ENCODE results near the gene TDRD7.
A peak's percentile ranks its signal among the peaks of the same experiment; 100 is the strongest.
"Not testable (repeated sequence)": the region's sequence is repeated elsewhere in the genome, so short reads cannot be mapped to it uniquely, and the experiment has no call there.

TDRD7 gene

DNA sequence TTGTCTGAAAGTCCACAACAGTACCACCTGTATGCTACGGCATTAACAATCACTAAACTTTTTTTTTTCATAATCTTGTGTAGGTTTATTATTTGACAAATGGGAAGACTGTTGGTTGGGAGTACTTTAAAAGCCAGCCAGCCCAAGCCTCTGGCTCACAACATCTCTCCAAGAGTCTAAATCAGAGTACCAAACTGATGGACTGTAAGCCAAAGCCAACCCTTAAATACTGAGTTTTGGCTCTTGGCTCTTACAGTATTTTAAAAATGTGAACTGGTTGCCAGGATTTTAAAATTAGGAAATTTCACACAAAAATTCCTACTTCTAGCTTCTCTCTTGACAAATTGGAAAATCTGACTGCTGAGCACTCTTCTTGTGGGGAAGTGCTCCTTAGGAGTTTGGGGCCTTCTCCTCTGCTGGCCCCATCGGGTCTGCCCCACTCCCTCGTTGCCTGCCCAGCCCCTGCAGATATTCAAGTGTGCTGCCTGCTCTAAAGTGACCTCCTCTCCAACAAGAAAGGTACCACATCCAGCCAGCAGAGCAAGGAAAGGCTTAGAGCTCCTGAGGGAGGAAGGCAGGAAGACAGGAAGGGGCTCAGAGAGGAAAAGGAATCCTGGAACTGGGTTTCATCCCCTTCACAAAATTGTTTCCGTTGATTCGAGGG, 67.7 kb downstream of the TDRD7 start:
- no peak for DNase-seq

GRCh38 chr9:97480174-97480573, 68.3 kb downstream of the TDRD7 start:
- DNase-seq: no peak

- no peak for DNase-seq
Observed at GRCh38 chr9:97480749-97481148, 68.9 kb downstream of the TDRD7 start.

DNA sequence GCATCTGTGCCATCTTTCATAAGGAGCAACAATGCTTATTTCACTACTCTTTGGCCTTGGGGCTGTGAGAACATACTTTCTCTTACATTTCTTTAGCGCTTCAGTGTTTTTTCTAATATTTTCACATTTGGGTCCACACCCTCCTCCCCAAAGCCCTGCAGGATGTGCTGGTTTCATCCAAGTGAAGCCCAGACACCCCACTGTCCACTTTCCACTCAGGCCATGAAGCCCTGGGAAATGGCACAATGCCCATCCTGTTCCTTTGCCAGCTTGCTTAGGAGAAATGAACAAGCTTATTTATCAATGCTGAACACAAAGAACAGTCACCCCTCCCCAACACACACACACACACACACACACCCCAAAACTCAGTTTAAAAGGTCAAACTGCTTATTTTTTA, 72.2 kb downstream of the TDRD7 start:
- DNase-seq: no peak

DNA sequence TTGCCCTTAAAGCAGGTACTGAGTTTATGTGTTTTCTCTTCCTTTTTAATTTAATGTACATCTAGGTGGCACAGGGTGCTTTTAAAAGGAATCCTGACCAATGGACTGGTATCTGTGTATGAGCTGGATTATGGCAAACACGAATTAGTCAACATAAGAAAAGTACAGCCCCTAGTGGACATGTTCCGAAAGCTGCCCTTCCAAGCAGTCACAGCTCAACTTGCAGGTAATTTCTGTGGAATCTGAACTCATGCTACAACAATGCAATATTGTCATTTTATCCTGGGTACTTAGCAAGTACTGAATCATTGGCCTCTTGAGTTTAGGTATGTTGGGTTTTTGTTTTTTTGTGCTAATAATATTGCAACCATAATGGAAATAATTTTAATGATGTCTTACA, 75.2 kb downstream of the TDRD7 start:
- no peak for DNase-seq

DNA sequence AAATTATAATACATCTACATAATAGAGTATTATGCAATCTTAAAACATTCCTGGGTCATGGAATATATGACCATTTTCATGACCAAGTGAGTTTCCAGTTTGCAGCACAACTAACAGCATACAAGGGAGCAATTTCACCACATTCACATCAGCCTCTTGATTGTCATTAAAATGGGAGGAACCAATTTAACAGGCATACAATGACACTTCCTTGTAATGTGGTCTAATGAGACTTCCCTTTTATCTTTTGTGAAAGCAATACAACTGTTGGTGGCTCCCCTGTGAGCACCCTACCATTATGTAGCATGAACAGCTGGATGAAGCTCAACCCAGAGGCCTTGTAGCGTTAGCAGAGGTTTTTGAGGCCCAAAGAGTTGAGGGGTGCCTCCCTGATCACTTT, 76.0 kb downstream of the TDRD7 start:
- DNase-seq: no peak

- no peak for DNase-seq
Observed at GRCh38 chr9:97491216-97491999, 79.5 kb downstream of the TDRD7 start.

GRCh38 chr9:97497558-97498375, 85.9 kb downstream of the TDRD7 start:
- DNase-seq: not testable (repeated sequence)

- not testable (repeated sequence) for DNase-seq
Observed at GRCh38 chr9:97498846-97499245, 87.0 kb downstream of the TDRD7 start.

DNA sequence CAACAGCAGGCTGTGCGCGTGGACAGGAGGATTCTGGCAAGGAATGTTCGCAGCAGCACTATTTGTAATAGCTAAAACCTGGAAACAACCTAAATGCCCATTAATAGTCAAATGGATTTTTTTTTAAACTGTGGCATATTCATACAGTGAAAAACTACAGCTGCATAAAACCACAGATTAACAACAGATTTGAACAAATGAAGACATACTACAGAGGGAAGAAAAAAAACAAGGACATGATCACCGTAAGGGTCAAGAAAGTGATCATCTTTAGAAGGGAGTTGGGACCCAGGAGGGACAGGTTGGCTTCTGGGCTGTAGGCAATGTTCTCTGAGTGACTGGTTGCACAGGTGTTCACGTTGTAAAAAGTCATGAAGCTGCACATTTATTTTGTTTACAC, 88.4 kb downstream of the TDRD7 start:
- no peak for DNase-seq

- DNase-seq: no peak
Observed at GRCh38 chr9:97500765-97501176, 88.9 kb downstream of the TDRD7 start.

- DNase-seq: peak; percentile 64
Observed at GRCh38 chr9:97501177-97501971, 89.5 kb downstream of the TDRD7 start, which contains the start of gene TMOD1. TSS of gene TMOD1 (plus strand) at chr9:97501666. CDS start at chr9:97524189, 22,523 bp downstream.

- no peak for DNase-seq
Observed at GRCh38 chr9:97501972-97502221, 90.0 kb downstream of the TDRD7 start.

- DNase-seq: no peak
Observed at GRCh38 chr9:97502222-97502983, 90.5 kb downstream of the TDRD7 start.

GRCh38 chr9:97502984-97503861, 91.3 kb downstream of the TDRD7 start:
- DNase-seq: no peak

DNA sequence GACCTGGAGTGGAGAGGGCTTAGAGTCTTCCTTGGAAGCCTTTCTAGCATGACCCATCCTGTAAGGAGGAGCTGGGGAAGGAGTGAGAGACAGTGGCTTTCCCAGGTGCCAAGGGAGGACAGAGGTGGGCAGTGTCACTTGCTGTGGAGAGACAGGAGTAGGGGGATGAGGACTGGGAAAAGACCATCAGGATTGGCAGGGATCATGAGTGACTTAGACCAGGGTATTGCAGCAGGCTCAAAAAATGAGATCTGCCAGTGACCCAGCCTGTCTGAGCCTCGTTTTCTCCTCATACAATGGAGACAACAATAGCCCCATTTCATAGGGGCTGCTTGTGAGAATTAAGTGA, 91.9 kb downstream of the TDRD7 start:
- DNase-seq: no peak

DNA sequence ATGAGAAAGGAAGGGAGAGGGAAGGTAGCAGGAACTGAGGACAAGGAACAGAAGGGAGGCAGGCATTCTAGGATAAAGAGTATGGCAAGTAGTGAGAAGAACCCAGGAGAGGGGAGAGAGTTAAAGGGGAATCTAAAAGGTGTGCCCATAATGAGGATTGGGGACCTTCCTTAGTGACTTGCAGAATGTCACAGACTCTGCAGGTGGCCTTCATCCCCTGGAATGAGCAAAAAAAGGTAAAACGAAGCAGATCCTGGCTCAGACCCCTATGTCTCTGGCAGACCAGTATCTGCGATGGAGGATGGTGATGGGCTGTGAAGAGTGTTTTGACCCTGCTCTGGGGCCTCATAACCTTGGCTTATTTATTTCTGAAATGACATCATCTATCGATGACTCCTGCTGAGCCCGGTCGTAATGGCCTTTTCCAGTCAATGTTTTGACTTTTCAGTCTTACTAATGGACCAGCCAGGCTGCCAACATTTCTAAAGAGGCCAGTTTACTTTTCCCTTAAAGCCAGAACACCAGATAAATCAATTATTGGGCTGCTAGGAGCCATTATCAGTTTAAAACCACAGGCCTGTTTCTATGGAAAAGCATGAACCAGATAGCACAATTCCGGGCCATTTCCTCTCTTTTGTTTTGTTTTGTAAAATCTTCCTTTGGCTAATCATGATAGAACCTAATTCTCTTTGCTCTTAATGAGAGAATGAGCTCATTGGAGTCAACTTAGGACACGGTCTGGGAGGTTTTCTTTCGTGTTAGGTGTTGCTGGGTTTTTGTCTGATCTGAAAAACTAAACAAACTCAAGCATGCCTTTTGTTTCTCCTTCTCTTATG, 92.7 kb downstream of the TDRD7 start:
- DNase-seq: no peak

DNA sequence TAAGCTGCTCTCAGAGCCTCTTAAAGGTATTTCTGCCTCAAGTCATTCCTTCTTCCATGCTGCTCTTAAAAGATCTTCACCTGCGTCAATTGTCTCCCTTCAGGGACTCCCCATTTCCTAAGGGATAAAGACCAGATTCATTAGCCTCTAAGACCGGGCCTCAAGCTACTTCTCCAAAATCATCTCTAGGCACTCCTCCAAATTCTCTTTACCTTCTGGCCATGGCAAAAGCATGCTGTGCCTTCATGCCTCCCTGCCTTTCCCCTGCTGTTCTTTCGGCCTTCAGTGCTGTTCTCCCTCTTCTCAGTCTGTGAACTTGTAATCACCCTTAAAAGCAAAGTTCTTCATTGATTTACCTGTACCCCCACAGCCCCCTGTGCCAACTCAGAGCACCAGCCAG, 93.9 kb downstream of the TDRD7 start:
- no peak for DNase-seq

- DNase-seq: no peak
Observed at GRCh38 chr9:97506306-97506705, 94.4 kb downstream of the TDRD7 start.

DNA sequence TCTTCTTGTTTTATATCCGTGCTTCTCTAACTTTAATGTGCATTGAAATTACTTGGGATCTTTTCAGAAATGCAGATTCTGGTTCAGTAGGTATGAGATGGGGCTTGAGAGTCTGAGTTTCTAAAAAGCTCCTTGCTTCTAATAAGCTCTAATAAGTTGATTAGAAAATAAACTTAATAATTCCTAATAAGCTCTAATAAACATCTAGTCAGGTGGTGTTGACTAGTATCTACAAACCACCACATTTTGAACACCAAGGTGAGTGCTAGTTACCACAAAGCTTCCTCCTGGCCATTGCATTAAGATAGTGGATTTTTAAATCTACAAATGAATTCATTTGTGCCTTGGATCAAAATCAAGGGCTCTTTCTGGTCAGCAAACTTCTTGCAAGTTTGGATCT, 94.9 kb downstream of the TDRD7 start:
- no peak for DNase-seq
